ENCODE results near the gene CBFA2T3.

The CBFA2T3 gene

GRCh38 chr16:88913001-88913612, 63.9 kb downstream of the CBFA2T3 start:
- DNase-seq = no peak
- H2BK5ac ChIP-seq (ENCODE audit: low read depth, low read length, poor library complexity, severe bottlenecking) = no peak overlapping the region
- H3K18ac ChIP-seq (ENCODE audit: low read depth in 1 of 2, low read length in 2 of 2) = no peak overlapping the region
- no peak overlapping the region for H3K23ac ChIP-seq (ENCODE audit: low read length in 2 of 2)
- H3K36me3 ChIP-seq (ENCODE audit: control insufficient read depth in 1 of 2, insufficient read depth in 2 of 2, low read depth in 1 of 2, low read length in 2 of 2) = no peaks in the 10 kb centered on the region
- H3K27ac ChIP-seq (ENCODE audit: low read length, poor library complexity, severe bottlenecking) = no peak overlapping the region
- no peak overlapping the region for H3K14ac ChIP-seq (ENCODE audit: low read length in 2 of 2)
- no peak overlapping the region for H2AK5ac ChIP-seq (ENCODE audit: low read length, severe bottlenecking)
- H3K27me3 ChIP-seq (ENCODE audit: control insufficient read depth in 1 of 2, insufficient read depth in 1 of 2, low read length in 2 of 2) = peaks cover 0 to 51% of the 10 kb centered on the region in 2 experiments
- peaks cover 5% of the 10 kb centered on the region for H3K4me1 ChIP-seq (ENCODE audit: control insufficient read depth, insufficient read depth, low read depth, low read length)
- H2BK12ac ChIP-seq (ENCODE audit: low read length in 2 of 2) = no peak overlapping the region
- H2BK15ac ChIP-seq (ENCODE audit: low read depth, poor library complexity, severe bottlenecking) = no peak overlapping the region
- H3K4me3 ChIP-seq (ENCODE audit: insufficient read depth in 1 of 2, low read depth in 1 of 2, low read length in 2 of 2) = no peak overlapping the region
- no peaks in the 10 kb centered on the region for H3K79me1 ChIP-seq (replicated peaks; ENCODE audit: low read length, poor library complexity, severe bottlenecking)
- no peak overlapping the region for H4K8ac ChIP-seq (ENCODE audit: low read length)
- H4K91ac ChIP-seq (ENCODE audit: low read length) = no peak overlapping the region
- H3K9ac ChIP-seq (ENCODE audit: low read length) = no peak overlapping the region
- H2BK120ac ChIP-seq (ENCODE audit: low read depth, low read length) = no peak overlapping the region
- no peak overlapping the region for H3K4ac ChIP-seq (ENCODE audit: low read depth in 1 of 2, low read length in 2 of 2)
- H2AFZ ChIP-seq (ENCODE audit: low read depth, low read length) = no peak overlapping the region
- peaks cover 5% of the 10 kb centered on the region for H3K9me3 ChIP-seq (ENCODE audit: control insufficient read depth, low read length)
- WGBS = 92% methylated on average over 11 of the region's 16 CpGs
- H3K4me2 ChIP-seq (ENCODE audit: low read length, poor library complexity, severe bottlenecking) = no peak overlapping the region

- Histone ChIP-seq H2AFZ (ENCODE audit: low read depth, low read length) (no peak overlapping the region), H4K8ac (ENCODE audit: low read length) (no peak overlapping the region), H3K27me3 (ENCODE audit: control insufficient read depth in 1 of 2, insufficient read depth in 1 of 2, low read length in 2 of 2) (peaks cover 0 to 51% of the 10 kb centered on the region in 2 experiments), H3K4me2 (ENCODE audit: low read length, poor library complexity, severe bottlenecking) (no peak overlapping the region), H2AK5ac (ENCODE audit: low read length, severe bottlenecking) (no peak overlapping the region), H3K4ac (ENCODE audit: low read depth in 1 of 2, low read length in 2 of 2) (no peak overlapping the region), H3K9me3 (ENCODE audit: control insufficient read depth, low read length) (peaks cover 5% of the 10 kb centered on the region), H3K14ac (ENCODE audit: low read length in 2 of 2) (no peak overlapping the region), H2BK120ac (ENCODE audit: low read depth, low read length) (no peak overlapping the region), H2BK15ac (ENCODE audit: low read depth, poor library complexity, severe bottlenecking) (no peak overlapping the region), H3K9ac (ENCODE audit: low read length) (no peak overlapping the region), H2BK5ac (ENCODE audit: low read depth, low read length, poor library complexity, severe bottlenecking) (no peak overlapping the region), H3K27ac (ENCODE audit: low read length, poor library complexity, severe bottlenecking) (no peak overlapping the region), H3K4me1 (ENCODE audit: control insufficient read depth, insufficient read depth, low read depth, low read length) (peaks cover 5% of the 10 kb centered on the region), H2BK12ac (ENCODE audit: low read length in 2 of 2) (no peak overlapping the region), H3K18ac (ENCODE audit: low read depth in 1 of 2, low read length in 2 of 2) (no peak overlapping the region), H3K36me3 (ENCODE audit: control insufficient read depth in 1 of 2, insufficient read depth in 2 of 2, low read depth in 1 of 2, low read length in 2 of 2) (no peaks in the 10 kb centered on the region), H4K91ac (ENCODE audit: low read length) (no peak overlapping the region), H3K4me3 (ENCODE audit: insufficient read depth in 1 of 2, low read depth in 1 of 2, low read length in 2 of 2) (no peak overlapping the region), H3K23ac (ENCODE audit: low read length in 2 of 2) (no peak overlapping the region), H3K79me1 (replicated peaks; ENCODE audit: low read length, poor library complexity, severe bottlenecking) (no peaks in the 10 kb centered on the region)
- DNase-seq = no peak
- 86% methylated on average over 15 of the region's 15 CpGs for WGBS
Observed at GRCh38 chr16:88912556-88912955, 64.5 kb downstream of the CBFA2T3 start.

- no peak overlapping the region for H3K23ac ChIP-seq (ENCODE audit: low read length in 2 of 2)
- WGBS = 89% methylated on average over 16 of the region's 16 CpGs
- H3K9ac ChIP-seq (ENCODE audit: low read length) = no peak overlapping the region
- no peak overlapping the region for H2BK120ac ChIP-seq (ENCODE audit: low read depth, low read length)
- peaks cover 0 to 51% of the 10 kb centered on the region in 2 experiments for H3K27me3 ChIP-seq (ENCODE audit: control insufficient read depth in 1 of 2, insufficient read depth in 1 of 2, low read length in 2 of 2)
- no peak overlapping the region for H3K14ac ChIP-seq (ENCODE audit: low read length in 2 of 2)
- no peak overlapping the region for H2AFZ ChIP-seq (ENCODE audit: low read depth, low read length)
- no peak overlapping the region for H4K91ac ChIP-seq (ENCODE audit: low read length)
- no peaks in the 10 kb centered on the region for H3K79me1 ChIP-seq (replicated peaks; ENCODE audit: low read length, poor library complexity, severe bottlenecking)
- no peak overlapping the region for H2BK15ac ChIP-seq (ENCODE audit: low read depth, poor library complexity, severe bottlenecking)
- no peak overlapping the region for H2BK12ac ChIP-seq (ENCODE audit: low read length in 2 of 2)
- H3K18ac ChIP-seq (ENCODE audit: low read depth in 1 of 2, low read length in 2 of 2) = no peak overlapping the region
- H3K36me3 ChIP-seq (ENCODE audit: control insufficient read depth in 1 of 2, insufficient read depth in 2 of 2, low read depth in 1 of 2, low read length in 2 of 2) = no peaks in the 10 kb centered on the region
- H3K4me3 ChIP-seq (ENCODE audit: insufficient read depth in 1 of 2, low read depth in 1 of 2, low read length in 2 of 2) = no peak overlapping the region
- no peak overlapping the region for H3K4me2 ChIP-seq (ENCODE audit: low read length, poor library complexity, severe bottlenecking)
- H2AK5ac ChIP-seq (ENCODE audit: low read length, severe bottlenecking) = no peak overlapping the region
- DNase-seq = no peak
- no peak overlapping the region for H2BK5ac ChIP-seq (ENCODE audit: low read depth, low read length, poor library complexity, severe bottlenecking)
- H3K4me1 ChIP-seq (ENCODE audit: control insufficient read depth, insufficient read depth, low read depth, low read length) = peaks cover 6% of the 10 kb centered on the region
- H3K4ac ChIP-seq (ENCODE audit: low read depth in 1 of 2, low read length in 2 of 2) = no peak overlapping the region
- no peak overlapping the region for H4K8ac ChIP-seq (ENCODE audit: low read length)
- peaks cover 5% of the 10 kb centered on the region for H3K9me3 ChIP-seq (ENCODE audit: control insufficient read depth, low read length)
- H3K27ac ChIP-seq (ENCODE audit: low read length, poor library complexity, severe bottlenecking) = no peak overlapping the region
Observed at GRCh38 chr16:88911946-88912310, 65.1 kb downstream of the CBFA2T3 start.

- Histone ChIP-seq H4K8ac (ENCODE audit: low read length) (no peak overlapping the region), H3K27me3 (ENCODE audit: control insufficient read depth in 1 of 2, insufficient read depth in 1 of 2, low read length in 2 of 2) (peaks cover 0 to 55% of the 10 kb centered on the region in 2 experiments), H2BK5ac (ENCODE audit: low read depth, low read length, poor library complexity, severe bottlenecking) (no peak overlapping the region), H3K4me2 (ENCODE audit: low read length, poor library complexity, severe bottlenecking) (no peak overlapping the region), H3K18ac (ENCODE audit: low read depth in 1 of 2, low read length in 2 of 2) (no peak overlapping the region), H4K91ac (ENCODE audit: low read length) (no peak overlapping the region), H3K27ac (ENCODE audit: low read length, poor library complexity, severe bottlenecking) (no peak overlapping the region), H3K9ac (ENCODE audit: low read length) (no peak overlapping the region), H3K4me3 (ENCODE audit: insufficient read depth in 1 of 2, low read depth in 1 of 2, low read length in 2 of 2) (no peak overlapping the region), H2AFZ (ENCODE audit: low read depth, low read length) (no peak overlapping the region), H3K4me1 (ENCODE audit: control insufficient read depth, insufficient read depth, low read depth, low read length) (peaks cover 6% of the 10 kb centered on the region), H3K23ac (ENCODE audit: low read length in 2 of 2) (no peak overlapping the region), H2BK120ac (ENCODE audit: low read depth, low read length) (no peak overlapping the region), H3K9me3 (ENCODE audit: control insufficient read depth, low read length) (peaks cover 5% of the 10 kb centered on the region), H3K79me1 (replicated peaks; ENCODE audit: low read length, poor library complexity, severe bottlenecking) (no peaks in the 10 kb centered on the region), H2BK15ac (ENCODE audit: low read depth, poor library complexity, severe bottlenecking) (no peak overlapping the region), H2AK5ac (ENCODE audit: low read length, severe bottlenecking) (no peak overlapping the region), H3K36me3 (ENCODE audit: control insufficient read depth in 1 of 2, insufficient read depth in 2 of 2, low read depth in 1 of 2, low read length in 2 of 2) (no peaks in the 10 kb centered on the region), H3K4ac (ENCODE audit: low read depth in 1 of 2, low read length in 2 of 2) (no peak overlapping the region), H2BK12ac (ENCODE audit: low read length in 2 of 2) (no peak overlapping the region), H3K14ac (ENCODE audit: low read length in 2 of 2) (no peak overlapping the region)
- DNase-seq = no peak
- WGBS = 89% methylated on average over 36 of the region's 36 CpGs
Observed at GRCh38 chr16:88911136-88911945, 65.7 kb downstream of the CBFA2T3 start.

Data from mesenchymal stem cell (in vitro differentiated cells and primary cell).